ENCODE data around the gene ARFGEF2. TPM values are rescaled to one million over a fixed set of nuclear protein-coding genes. Genes with fewer than 3 reads are reported as not detected.

ARFGEF2 gene
- total and polyA plus RNA-seq, 4 donors, result 10.3 to 51.3 (median 16.6) TPM

DNA sequence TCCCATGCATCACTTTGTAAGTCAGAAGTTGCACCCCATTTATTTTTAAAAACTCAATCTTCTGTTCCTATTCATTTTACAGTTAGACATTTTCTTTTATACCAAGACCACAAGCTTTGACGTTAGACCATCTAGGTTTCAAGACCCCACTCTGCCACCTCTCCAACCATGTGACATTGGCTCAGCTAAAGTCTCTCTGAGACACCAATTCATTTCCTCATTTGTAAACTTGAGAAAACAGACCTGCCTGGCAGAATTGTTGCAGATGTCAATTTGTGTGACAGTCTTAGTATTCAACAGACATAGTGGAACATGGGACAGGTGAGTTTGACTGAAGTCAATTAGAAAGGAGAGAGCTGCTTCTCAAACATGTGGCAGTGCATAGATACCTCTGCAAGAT is 69.0 kb downstream of the ARFGEF2 start:
- H3K36me3 ChIP-seq (ENCODE audit: control insufficient read depth in 4 of 4, insufficient read depth in 3 of 4, low read depth in 1 of 4, low read length in 3 of 4), result peaks cover 22 to 83% (median 61%) of the 10 kb centered on the region in 4 donors
- no peak for TF ChIP-seq RXRA (IDR thresholded peaks at IDR 0.05)
- no peak for TF ChIP-seq FOXA1 (IDR thresholded peaks at IDR 0.05)
- TF ChIP-seq HNF4A (conservative IDR thresholded peaks at IDR 0.05), result no peak
- TF ChIP-seq FOXA2 (IDR thresholded peaks at IDR 0.05), result no peak
- TF ChIP-seq EGR1 (IDR thresholded peaks at IDR 0.05; ENCODE audit: low read depth in 2 of 2), result no peak
- TF ChIP-seq TAF1 (conservative IDR thresholded peaks at IDR 0.05), result no peak
- TF ChIP-seq RAD21 (IDR thresholded peaks at IDR 0.05), result no peak
- TF ChIP-seq SP1 (IDR thresholded peaks at IDR 0.05), result no peak
- TF ChIP-seq, protein P1, sequence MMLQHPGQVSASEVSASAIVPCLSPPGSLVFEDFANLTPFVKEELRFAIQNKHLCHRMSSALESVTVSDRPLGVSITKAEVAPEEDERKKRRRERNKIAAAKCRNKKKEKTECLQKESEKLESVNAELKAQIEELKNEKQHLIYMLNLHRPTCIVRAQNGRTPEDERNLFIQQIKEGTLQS (IDR thresholded peaks at IDR 0.05), result no peak
- TF ChIP-seq, protein P2, sequence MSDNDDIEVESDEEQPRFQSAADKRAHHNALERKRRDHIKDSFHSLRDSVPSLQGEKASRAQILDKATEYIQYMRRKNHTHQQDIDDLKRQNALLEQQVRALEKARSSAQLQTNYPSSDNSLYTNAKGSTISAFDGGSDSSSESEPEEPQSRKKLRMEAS (IDR thresholded peaks at IDR 0.05), result no peak
- TF ChIP-seq JUND (IDR thresholded peaks at IDR 0.05), result no peak
- TF ChIP-seq NR2F2 (IDR thresholded peaks at IDR 0.05), result no peak
- H3K4me3 ChIP-seq (ENCODE audit: low read depth in 1 of 3, low read length in 3 of 3), result no peak overlapping the region
- H3K4me1 ChIP-seq (ENCODE audit: control insufficient read depth in 4 of 4, insufficient read depth in 4 of 4, low read length in 3 of 4), result no peaks in the 10 kb centered on the region
- no peak overlapping the region for H3K9ac ChIP-seq (ENCODE audit: low read depth in 1 of 2, low read length in 2 of 2)
- H3K9me3 ChIP-seq (ENCODE audit: control insufficient read depth in 4 of 4, low read length in 3 of 4), result no peaks in the 10 kb centered on the region
- H3K27me3 ChIP-seq (ENCODE audit: control insufficient read depth in 4 of 4, insufficient read depth in 4 of 4, low read length in 3 of 4), result no peaks in the 10 kb centered on the region
- DNase-seq (ENCODE audit: low spot score), result no peak
- WGBS, result 89% methylated on average over 1 of the region's 1 CpG
- no peak overlapping the region for H3K27ac ChIP-seq (ENCODE audit: low read depth in 1 of 2, low read length in 2 of 2)

DNA sequence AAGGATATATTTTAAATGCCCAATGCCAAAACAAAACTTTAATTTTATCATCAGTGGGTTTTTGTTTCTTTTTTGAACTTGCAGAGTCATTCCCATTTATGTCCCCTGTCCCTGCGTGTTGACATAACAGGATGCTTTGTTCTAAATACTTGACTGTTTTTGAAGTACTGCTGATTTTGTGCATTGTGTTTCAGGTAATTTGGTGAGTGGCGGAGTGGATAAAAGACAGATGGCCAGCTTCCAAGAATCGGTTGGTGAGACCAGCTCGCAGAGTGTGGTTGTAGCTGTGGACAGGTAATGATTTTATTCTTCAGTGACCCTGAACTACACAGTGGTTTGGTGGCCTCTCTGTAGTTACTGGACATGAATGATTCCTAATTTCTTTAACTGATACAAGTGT is 74.1 kb downstream of the ARFGEF2 start:
- Histone ChIP-seq H3K4me1 (ENCODE audit: control insufficient read depth in 4 of 4, insufficient read depth in 4 of 4, low read length in 3 of 4) (peaks cover 0 to 2% (median 0%) of the 10 kb centered on the region in 4 donors), H3K36me3 (ENCODE audit: control insufficient read depth in 4 of 4, insufficient read depth in 3 of 4, low read depth in 1 of 4, low read length in 3 of 4) (peaks cover 18 to 80% (median 58%) of the 10 kb centered on the region in 4 donors), H3K4me3 (ENCODE audit: low read depth in 1 of 3, low read length in 3 of 3) (no peak overlapping the region), H3K27ac (ENCODE audit: low read depth in 1 of 2, low read length in 2 of 2) (no peak overlapping the region), H3K9ac (ENCODE audit: low read depth in 1 of 2, low read length in 2 of 2) (no peak overlapping the region), H3K9me3 (ENCODE audit: control insufficient read depth in 4 of 4, low read length in 3 of 4) (no peaks in the 10 kb centered on the region), H3K27me3 (ENCODE audit: control insufficient read depth in 4 of 4, insufficient read depth in 4 of 4, low read length in 3 of 4) (no peaks in the 10 kb centered on the region)
- WGBS, result 65% methylated on average over 4 of the region's 4 CpGs
- no peak for TF ChIP-seq SP1 (IDR thresholded peaks at IDR 0.05)
- TF ChIP-seq NR2F2 (IDR thresholded peaks at IDR 0.05), result no peak
- TF ChIP-seq FOXA2 (IDR thresholded peaks at IDR 0.05), result no peak
- no peak for TF ChIP-seq GABPA (IDR thresholded peaks at IDR 0.05 in 1 of 2, conservative IDR thresholded peaks at IDR 0.05 in 1 of 2)
- TF ChIP-seq HNF4G (IDR thresholded peaks at IDR 0.05), result no peak
- TF ChIP-seq RAD21 (IDR thresholded peaks at IDR 0.05), result no peak
- TF ChIP-seq JUND (IDR thresholded peaks at IDR 0.05), result no peak
- TF ChIP-seq TAF1 (conservative IDR thresholded peaks at IDR 0.05), result no peak
- TF ChIP-seq, protein P3, sequence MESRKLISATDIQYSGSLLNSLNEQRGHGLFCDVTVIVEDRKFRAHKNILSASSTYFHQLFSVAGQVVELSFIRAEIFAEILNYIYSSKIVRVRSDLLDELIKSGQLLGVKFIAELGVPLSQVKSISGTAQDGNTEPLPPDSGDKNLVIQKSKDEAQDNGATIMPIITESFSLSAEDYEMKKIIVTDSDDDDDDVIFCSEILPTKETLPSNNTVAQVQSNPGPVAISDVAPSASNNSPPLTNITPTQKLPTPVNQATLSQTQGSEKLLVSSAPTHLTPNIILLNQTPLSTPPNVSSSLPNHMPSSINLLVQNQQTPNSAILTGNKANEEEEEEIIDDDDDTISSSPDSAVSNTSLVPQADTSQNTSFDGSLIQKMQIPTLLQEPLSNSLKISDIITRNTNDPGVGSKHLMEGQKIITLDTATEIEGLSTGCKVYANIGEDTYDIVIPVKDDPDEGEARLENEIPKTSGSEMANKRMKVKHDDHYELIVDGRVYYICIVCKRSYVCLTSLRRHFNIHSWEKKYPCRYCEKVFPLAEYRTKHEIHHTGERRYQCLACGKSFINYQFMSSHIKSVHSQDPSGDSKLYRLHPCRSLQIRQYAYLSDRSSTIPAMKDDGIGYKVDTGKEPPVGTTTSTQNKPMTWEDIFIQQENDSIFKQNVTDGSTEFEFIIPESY (IDR thresholded peaks at IDR 0.05), result no peak
- TF ChIP-seq, protein P2 (IDR thresholded peaks at IDR 0.05), result no peak
- TF ChIP-seq, protein P4, sequence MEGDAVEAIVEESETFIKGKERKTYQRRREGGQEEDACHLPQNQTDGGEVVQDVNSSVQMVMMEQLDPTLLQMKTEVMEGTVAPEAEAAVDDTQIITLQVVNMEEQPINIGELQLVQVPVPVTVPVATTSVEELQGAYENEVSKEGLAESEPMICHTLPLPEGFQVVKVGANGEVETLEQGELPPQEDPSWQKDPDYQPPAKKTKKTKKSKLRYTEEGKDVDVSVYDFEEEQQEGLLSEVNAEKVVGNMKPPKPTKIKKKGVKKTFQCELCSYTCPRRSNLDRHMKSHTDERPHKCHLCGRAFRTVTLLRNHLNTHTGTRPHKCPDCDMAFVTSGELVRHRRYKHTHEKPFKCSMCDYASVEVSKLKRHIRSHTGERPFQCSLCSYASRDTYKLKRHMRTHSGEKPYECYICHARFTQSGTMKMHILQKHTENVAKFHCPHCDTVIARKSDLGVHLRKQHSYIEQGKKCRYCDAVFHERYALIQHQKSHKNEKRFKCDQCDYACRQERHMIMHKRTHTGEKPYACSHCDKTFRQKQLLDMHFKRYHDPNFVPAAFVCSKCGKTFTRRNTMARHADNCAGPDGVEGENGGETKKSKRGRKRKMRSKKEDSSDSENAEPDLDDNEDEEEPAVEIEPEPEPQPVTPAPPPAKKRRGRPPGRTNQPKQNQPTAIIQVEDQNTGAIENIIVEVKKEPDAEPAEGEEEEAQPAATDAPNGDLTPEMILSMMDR (IDR thresholded peaks at IDR 0.05; ENCODE audit: low read depth, low read length, missing input control), result no peak
- no peak for TF ChIP-seq YY1 (IDR thresholded peaks at IDR 0.05)
- no peak for TF ChIP-seq FOXA1 (IDR thresholded peaks at IDR 0.05)
- TF ChIP-seq EGR1 (IDR thresholded peaks at IDR 0.05; ENCODE audit: low read depth in 2 of 2), result no peak
- DNase-seq (ENCODE audit: low spot score), result no peak
